Heart right ventricle (tissue), 16 donors: ENCODE data around the gene C10orf143. TPM values are rescaled to one million over a fixed set of nuclear protein-coding genes. Genes with fewer than 3 reads are reported as not detected.

Experiments used
- ATAC-seq, 8 donors: fragments of 200-7000 bp; cut with Tn5 transposase; one replicate each; pipeline ENCODE4 v1.9.1; 2020; ENCODE audit warnings: mild to moderate bottlenecking in 8 of 8, moderate library complexity in 8 of 8, moderate number of reproducible peaks in 1 of 8
- DNase-seq, 2 donors: peaks; one replicate each; pipeline ENCODE4 v3.0.0-alpha.2; 2020
- H3K27ac ChIP-seq, 10 donors: fragments of 200-600 bp; sonication (generic) in 2 of 10; one replicate each; pipeline versions ENCODE4 v1.5.0 to v1.8.0; 2020 to 2022; ENCODE audit warnings: mild to moderate bottlenecking in 3 of 10
- H3K27me3 ChIP-seq, 7 donors: fragments of 200-600 bp; one replicate each; pipeline ENCODE4 v1.8.0; 2021 to 2022; ENCODE audit warnings: mild to moderate bottlenecking in 2 of 7
- H3K36me3 ChIP-seq, 9 donors: fragments of 200-600 bp; sonication (generic) in 1 of 9; one replicate each; pipeline versions ENCODE4 v1.5.0 to v1.8.0; 2020 to 2022; ENCODE audit warnings: mild to moderate bottlenecking in 2 of 9
- H3K4me1 ChIP-seq, 9 donors: fragments of 200-600 bp; sonication (generic) in 1 of 9; one replicate each; pipeline versions ENCODE4 v1.5.0 to v1.8.0; 2020 to 2022; ENCODE audit warnings: mild to moderate bottlenecking in 4 of 9
- H3K4me3 ChIP-seq, 10 donors: fragments of 200-600 bp; sonication (generic) in 2 of 10; one replicate each; pipeline versions ENCODE4 v1.5.0 to v1.8.0; 2020 to 2022; ENCODE audit warnings: mild to moderate bottlenecking in 7 of 10, moderate library complexity in 2 of 10
- H3K9me3 ChIP-seq, 11 donors: fragments of 200-600 bp in 10 of 11; sonication (generic) in 2 of 11; one replicate each; pipeline versions ENCODE4 v1.5.0 to v1.8.0; 2013 to 2022; ENCODE audit warnings: mild to moderate bottlenecking in 2 of 11, control low read depth in 1 of 11, moderate library complexity in 1 of 11
- CTCF ChIP-seq, 9 donors: fragments of 200-600 bp; sonication (generic) in 2 of 9; IDR thresholded peaks; one replicate each; pipeline versions ENCODE4 v1.5.0 to v1.8.0; 2021 to 2022; ENCODE audit warnings: antibody characterized with exemption in 9 of 9, mild to moderate bottlenecking in 5 of 9, moderate library complexity in 1 of 9
- WGBS, 2 donors: extraction: QIAGEN DNeasy Blood & Tissue Kit; methylation state at CpG; one replicate each; pipeline ENCODE4 v1.1.7; 2013; ENCODE audit warnings: inconsistent platforms in 1 of 2; 5-methylcytosine and 5-hydroxymethylcytosine counted together
- intact Hi-C, 10 donors: fragments of 100-400 bp; cut with DNase I; formaldehyde crosslinking; loops; one replicate each; pipeline versions ENCODE4 v1.11.1 to v1.14.2; 2022
- polyA plus RNA-seq, 2 donors: library from polyadenylated mRNA; stranded (reverse); fragments of 200-250 nt; gene quantifications; one replicate each; pipeline ENCODE4 v1.2.3, GENCODE V29; 2013
- total RNA-seq, 10 donors: library from RNA; stranded (reverse); fragmentation: NEBNext Ultra II Directional in 3 of 10; extraction: Animal tissue kit (Norgen Biotek cat#: 25700) in 3 of 10; gene quantifications; one replicate each; pipeline versions ENCODE4 v1.2.1 to v1.2.4, GENCODE V29; 2021 to 2023
- donor health status: Arrhythmogenic right ventricular cardiomyopathy.
- donor health status: ischemic (EF 13 %, LVEDD 7.1; RV severe dilation, severe dysfunction).
- donor health status: healthy with polysubstance abuse.
- donor health status: DM: no; HTN: yes; CAD: no.
- donor health status: DM: no; HTN: no; CAD: no.
- donor health status: ischemic (EF 25% LVEDD 6.9; RV normal size, moderate dysfunction).
- donor health status: ischemic (EF 25% LVEDD 5.7; RV mildly dilated, moderate dysfunction).
- donor health status: healthy.
- donor health status: DM: yes; HTN: yes; CAD: no.
- donor health status: Ischemic cardiomyopathy.
- donor health status: ischemic (EF 35%, LVEDD 5.7; RV mildly dilated, moderate dysfunction).
- donor health status: nonischemic (EF 11% LVEDD 7.7; RV severe dilation, severe dysfunction).
- donor health status: DM: yes; HTN: yes; CAD: no.
- donor health status: PGD.
- donor health status: ischemic (EF 29% LVEDD 5.4; RV normal size, mild dysfunction).
- donor health status: nonischemic (EF 23%, LVEDD 6.1; RV moderate dilation, normal function).

Gene C10orf143
- total and polyA plus RNA-seq, 12 donors, result 1.1 to 5.4 (median 2.1) TPM

DNA sequence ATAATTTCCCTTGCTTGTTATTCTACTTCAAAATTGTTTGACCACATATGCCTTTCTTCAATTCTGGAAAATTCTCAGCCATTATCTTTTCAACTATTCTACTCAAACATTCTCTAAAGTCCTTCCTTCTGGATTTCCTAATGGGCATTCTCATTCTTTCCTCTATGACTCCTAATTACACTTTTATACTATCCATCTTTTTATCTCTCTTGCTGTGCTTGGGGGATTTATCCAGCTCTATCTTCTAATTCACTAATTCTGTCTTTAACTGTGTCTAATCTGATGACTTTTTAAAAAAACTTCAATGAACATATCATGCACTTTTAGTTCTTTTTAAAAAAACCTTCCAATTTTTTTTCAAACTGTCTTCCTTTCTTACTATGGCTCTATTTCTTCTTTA is 38.4 kb downstream of the C10orf143 start:
- H3K27me3 ChIP-seq, result no peaks in the 10 kb centered on the region
- intact Hi-C loops, result no loop called here
- no peak overlapping the region for H3K4me3 ChIP-seq
- peaks cover 0 to 14% (median 0%) of the 10 kb centered on the region in 11 donors for H3K9me3 ChIP-seq
- H3K27ac ChIP-seq, result no peak overlapping the region
- ATAC-seq, result no peak
- TF ChIP-seq CTCF (IDR thresholded peaks at IDR 0.05), result no peak
- DNase-seq, result no peak
- H3K36me3 ChIP-seq, result peaks cover 0 to 18% (median 0%) of the 10 kb centered on the region in 9 donors
- H3K4me1 ChIP-seq, result no peaks in the 10 kb centered on the region

- Histone ChIP-seq H3K4me1 (peaks cover 0 to 9% (median 0%) of the 10 kb centered on the region in 9 donors), H3K36me3 (peaks cover 0 to 8% (median 0%) of the 10 kb centered on the region in 9 donors), H3K27ac (no peak overlapping the region), H3K27me3 (no peaks in the 10 kb centered on the region), H3K4me3 (no peak overlapping the region), H3K9me3 (peaks cover 0 to 13% (median 0%) of the 10 kb centered on the region in 11 donors)
- DNase-seq, result no peak
- whole genome bisulfite sequencing, 2 donors, result 86 to 91% methylated on average over 6 of the region's 6 CpGs
- intact Hi-C loops, result no loop called here
- TF ChIP-seq CTCF (IDR thresholded peaks at IDR 0.05), result no peak
- no peak for ATAC-seq
These were observed 42.7 kb downstream of the C10orf143 start for GRCh38 chr10:130067893-130068292.

DNA sequence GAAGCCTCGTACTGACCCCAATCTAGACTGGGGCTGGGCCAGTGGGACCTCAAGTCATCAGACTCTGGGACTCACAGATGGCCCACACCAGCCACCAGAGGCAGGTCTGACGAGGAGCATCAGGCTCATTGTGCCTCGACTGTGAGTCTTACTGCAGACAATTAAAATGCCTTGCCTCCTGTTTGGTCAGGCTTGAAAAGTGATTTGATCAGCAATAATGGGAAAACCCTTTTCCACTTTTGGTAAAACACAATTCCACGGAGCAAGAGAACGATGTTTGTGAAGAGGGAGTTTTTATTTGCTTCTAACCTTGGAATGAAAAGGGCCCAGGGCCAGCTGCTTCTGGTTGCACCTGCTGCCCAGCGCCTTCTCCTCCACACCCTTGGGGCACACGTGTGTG is 43.9 kb downstream of the C10orf143 start:
- TF ChIP-seq CTCF (IDR thresholded peaks at IDR 0.05), result no peak
- Histone ChIP-seq H3K4me3 (no peak overlapping the region), H3K27ac (no peak overlapping the region), H3K4me1 (peaks cover 0 to 9% (median 0%) of the 10 kb centered on the region in 9 donors), H3K36me3 (peaks cover 0 to 10% (median 0%) of the 10 kb centered on the region in 9 donors), H3K27me3 (no peaks in the 10 kb centered on the region), H3K9me3 (peaks cover 0 to 2% (median 0%) of the 10 kb centered on the region in 11 donors)
- intact Hi-C loops, result no loop called here
- ATAC-seq, result no peak
- no peak for DNase-seq
- WGBS, 2 donors, result 92 to 95% methylated on average over 7 of the region's 7 CpGs

GRCh38 chr10:130065251-130065650 is 45.4 kb downstream of the C10orf143 start:
- intact Hi-C loops, result no loop called here
- DNase-seq (no peak), ATAC-seq (no peak)
- TF ChIP-seq CTCF (IDR thresholded peaks at IDR 0.05), result no peak
- H3K27ac ChIP-seq, result no peak overlapping the region
- H3K4me3 ChIP-seq, result no peak overlapping the region
- H3K4me1 ChIP-seq, result peaks cover 0 to 9% (median 0%) of the 10 kb centered on the region in 9 donors
- H3K9me3 ChIP-seq, result no peaks in the 10 kb centered on the region
- WGBS, 2 donors, result 80 to 84% methylated on average over 10 of the region's 10 CpGs
- H3K36me3 ChIP-seq, result peaks cover 0 to 10% (median 0%) of the 10 kb centered on the region in 9 donors
- H3K27me3 ChIP-seq, result no peaks in the 10 kb centered on the region
